Activated CD4-positive, alpha-beta T cell treated with anti-CD3 and anti-CD28 coated beads for 1 hour (primary cell): ENCODE results near the gene LRRC70.
"Not testable (repeated sequence)": the region's sequence is repeated elsewhere in the genome, so short reads cannot be mapped to it uniquely, and the experiment has no call there.

ENCODE experiments used
- DNase-seq: peaks from one replicate; pipeline ENCODE4 v3.0.0-alpha.2; 2020

LRRC70 gene

DNA sequence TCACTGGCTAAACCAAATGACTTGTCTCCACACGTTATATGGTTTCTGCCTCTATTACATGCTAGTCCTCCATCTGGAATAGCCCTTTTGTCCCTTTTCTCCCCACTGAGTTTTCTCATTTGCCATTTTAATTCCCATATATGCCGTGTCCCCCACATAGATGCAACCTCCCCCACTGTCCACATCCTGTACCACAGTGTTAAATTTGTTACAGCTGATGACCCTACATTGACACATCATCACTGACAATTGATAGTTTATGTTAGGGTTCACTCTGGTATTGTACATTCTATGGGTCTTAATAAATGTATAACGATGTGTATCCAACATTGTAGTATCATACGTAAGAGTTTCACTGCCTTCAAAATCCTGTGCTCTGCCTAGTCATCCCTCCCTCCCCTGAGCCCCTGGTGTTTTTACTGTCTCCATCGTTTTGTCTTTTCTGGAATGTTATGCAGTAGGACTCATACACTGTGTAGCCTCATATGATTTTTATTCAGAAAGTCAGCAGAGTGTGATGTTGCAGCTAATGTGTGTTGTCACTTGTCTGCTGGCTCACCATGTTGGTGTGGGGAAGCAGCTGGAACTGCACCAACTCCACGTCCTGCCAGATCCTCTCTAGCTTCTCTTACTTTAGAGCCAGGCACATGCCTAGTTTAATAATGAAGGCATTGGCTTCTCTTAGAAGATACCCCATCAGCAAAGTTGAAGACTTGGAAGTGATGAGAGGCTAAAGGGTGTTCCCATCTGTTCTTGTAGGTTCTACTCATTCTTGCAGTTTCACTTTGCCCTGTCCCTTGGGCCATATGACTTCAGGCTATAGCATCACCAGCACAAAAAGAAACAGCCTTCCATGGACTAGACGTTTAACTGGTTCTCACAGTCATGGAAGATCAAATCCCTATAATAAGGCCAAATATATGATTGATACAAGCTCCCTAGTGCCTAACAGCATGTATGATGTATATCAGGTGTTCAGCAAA lies 30.2 kb downstream of the LRRC70 start:
- no peak for DNase-seq

DNA sequence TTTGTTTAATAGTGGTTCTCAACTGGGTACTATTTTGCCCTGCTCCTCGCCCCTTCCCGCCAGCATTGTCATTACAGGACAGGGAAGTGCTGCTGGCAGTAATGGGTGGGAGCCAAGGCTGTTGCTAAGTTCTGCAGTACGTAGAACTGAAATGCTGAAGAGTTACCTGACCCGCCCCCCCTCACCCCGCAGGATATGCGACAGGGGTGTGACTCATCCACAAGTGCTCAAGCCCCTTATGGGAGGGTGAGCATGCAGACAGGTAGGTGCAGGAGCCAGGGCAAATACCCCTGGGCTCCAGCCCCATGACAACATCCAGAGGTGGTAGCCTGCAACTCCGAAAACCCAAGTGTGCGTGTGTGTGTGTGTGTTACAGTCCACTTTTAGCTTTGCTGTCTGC lies 35.7 kb downstream of the LRRC70 start:
- no peak for DNase-seq

DNA sequence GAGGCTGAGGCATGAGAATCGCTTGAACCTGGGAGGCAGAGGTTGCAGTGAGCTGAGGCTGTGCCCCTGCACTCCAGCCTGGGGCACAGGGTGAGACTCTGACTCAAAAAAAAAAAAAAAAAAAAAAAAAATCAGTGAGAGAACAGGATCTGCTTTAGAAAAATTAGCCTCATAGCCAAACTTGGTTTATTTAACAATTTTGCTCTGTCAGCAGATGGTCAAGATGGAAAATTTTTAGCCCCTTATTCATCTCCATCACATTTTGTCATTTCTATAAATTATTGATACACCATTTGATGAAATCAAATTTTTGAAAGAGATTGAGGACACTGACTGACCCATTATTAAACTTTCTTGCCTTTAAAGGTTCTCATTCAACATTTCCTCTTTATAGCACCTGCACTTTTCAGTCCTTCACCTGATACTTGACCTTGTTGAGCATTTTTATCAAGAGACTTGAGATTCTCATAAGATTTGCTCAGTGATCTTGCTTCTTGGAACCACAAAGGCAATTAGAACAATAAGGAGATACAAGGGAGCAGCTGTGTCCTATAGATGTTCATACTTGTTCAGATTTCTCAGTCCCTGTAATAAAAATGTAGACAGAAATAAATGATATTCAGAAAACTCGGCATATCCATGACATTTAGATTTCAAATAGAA lies 38.1 kb downstream of the LRRC70 start:
- no peak for DNase-seq

DNA sequence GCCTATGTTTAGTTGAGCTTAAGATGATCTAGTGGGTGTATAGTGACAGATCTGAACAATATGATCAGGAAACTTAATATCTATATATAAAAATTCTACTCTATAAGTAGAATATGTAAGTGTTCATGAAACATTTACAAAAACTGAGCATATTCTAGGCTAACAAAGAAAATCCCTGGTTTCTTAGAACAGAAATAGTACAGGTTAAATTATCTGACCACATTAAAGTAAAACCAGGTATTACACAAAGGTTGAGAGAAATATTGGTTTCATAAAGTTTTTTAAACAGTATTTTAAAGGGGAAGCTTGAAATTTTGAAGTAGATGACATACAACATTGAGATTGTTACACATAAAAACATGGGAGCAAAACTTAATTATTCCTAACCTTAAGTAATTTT lies 39.3 kb downstream of the LRRC70 start:
- DNase-seq = no peak

DNA sequence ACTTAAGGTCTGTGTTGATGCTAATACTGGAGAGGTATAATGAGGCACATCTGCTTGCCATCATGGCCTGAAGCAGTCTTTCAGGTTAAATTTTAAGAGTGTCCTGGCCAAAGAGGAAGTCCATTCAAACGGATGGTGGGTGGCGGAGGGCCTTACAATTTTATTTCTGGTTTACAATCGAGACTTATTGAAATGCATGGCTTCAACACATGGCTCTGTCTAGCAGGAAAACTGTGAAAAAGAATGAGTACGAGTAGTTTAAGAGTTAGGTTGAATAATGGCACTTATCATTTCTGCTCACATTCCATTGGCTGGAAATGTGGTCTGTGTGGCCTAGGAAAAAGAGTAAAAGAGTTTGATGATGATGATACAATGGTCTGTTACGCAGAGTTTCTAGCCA lies 42.1 kb downstream of the LRRC70 start:
- DNase-seq = no peak

DNA sequence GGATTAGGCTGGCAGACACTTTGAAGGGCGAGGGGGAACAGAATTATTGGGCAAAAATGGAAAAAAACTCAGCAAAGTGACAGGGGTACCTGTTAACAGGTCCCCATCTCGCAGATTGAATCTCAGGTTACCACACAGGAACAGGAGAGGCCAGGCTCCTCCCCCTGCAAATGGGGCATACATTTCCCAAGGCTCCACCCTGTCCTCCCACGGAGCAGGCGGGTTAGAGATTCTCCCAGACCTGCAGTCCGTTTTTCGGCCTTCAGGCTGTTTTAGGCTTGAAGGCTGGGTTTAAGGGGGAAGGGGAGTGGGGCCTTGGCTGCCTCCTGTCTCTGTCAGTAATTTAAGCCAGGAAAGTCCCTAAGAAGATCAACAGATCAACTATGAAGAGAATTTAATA lies 42.7 kb downstream of the LRRC70 start:
- DNase-seq = no peak

DNA sequence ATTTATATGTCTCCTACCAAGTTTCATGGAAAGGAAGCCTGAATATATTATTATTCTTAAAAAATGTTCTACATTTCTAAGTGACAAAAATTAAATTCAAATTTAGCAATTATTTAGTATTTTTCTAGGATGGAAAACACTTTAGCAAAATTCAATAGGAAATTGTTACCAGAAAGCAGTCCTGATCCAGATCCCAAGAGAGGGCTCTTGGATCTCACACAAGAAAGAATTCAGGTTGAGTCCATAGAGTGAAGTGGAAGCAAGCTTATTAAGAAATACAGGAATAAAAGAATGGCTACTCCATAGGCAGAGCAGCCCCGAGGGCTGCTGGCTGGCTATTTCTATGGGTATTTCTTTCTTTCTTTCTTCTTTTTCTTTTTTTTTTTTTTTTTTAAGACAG lies 44.7 kb downstream of the LRRC70 start:
- no peak for DNase-seq

DNA sequence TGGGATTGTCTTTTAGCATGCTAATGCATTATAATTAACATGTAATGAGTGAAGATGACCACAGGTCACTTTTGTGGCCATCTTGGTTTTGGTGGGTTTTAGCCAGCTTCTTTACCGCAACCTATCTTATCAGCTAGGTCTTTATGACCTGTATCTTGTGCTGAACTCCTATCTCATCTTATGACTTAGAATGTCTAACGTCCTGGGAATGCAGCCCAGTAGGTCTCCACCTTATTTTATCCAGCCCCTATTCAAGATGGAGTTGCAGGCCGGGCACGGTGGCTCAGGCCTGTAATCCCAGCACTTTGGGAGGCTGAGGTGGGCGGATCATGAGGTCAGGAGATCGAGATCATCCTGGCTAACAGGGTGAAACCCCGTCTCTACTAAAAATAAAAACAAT lies 45.8 kb downstream of the LRRC70 start:
- not testable (repeated sequence) for DNase-seq

DNA sequence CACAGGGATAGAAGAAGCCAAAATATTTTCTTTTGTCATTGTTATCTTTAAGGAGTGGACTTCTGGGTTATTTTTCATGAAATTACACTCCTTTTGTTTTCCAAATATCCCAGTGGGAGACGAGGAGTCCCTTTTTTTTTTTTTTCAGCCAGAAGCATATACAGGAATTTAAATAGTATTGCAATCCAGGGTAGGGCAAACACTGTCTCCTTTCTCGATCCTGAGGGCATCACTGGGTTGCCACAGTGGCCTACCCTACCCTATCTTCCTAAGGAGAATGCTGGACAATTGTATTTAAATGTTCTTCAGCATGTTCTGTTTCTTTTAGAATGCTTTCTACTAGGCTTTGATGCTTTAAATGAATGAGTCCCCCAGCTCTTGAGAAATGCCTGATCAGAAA lies 47.9 kb downstream of the LRRC70 start:
- no peak for DNase-seq

DNA sequence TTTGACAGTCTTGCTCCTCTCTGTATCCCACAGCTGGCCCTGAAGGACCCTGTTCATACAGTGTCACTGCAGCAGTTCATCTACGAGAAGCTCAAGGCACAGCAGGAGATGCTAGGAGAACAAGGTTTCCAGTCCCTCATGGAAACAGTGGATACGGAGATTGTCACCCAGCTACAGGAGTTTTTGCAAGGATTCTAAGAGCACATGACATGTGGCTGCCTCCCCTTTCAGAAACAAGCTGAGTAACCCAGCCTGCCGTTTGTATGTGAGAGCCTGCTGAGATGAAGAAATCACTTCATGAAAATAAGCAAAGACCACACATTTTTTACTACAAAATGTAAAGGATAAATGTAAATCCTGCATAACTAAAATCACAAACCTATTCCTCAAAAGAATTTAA lies 48.5 kb downstream of the LRRC70 start:
- DNase-seq = no peak

DNA sequence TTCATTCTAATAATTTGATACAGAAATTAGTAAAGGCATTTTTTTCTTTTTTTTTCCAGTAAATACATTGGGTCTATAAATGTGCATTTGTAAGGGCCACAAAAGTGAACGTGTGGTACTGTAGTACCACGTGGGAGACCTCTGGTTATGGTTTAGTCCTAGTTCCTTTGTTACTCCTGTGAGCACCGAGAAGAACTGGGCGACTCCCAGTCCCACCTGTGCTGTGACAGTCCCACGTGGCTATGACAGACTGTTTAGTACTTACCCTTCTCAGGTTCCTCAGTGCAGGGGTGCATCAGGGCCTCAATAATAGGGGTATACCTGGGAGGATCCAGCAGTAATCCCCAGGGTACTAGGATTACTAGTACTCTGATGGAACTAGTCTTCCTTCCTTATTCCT lies 49.3 kb downstream of the LRRC70 start:
- no peak for DNase-seq
